HG02763 (cell line): Measurements from ENCODE around the gene APOBEC3G.
"Not testable (repeated sequence)": the region's sequence is repeated elsewhere in the genome, so short reads cannot be mapped to it uniquely, and the experiment has no call there.

Source experiments
- ATAC-seq: cut with Tn5 transposase; IDR thresholded peaks from one replicate; pipeline ENCODE4 v1.9.1; 2021; ENCODE audit warnings: mild to moderate bottlenecking, moderate library complexity; ENCODE audit not compliant: unreplicated experiment

The APOBEC3G gene

GRCh38 chr22:39066442-39067276 is 10.4 kb upstream of the APOBEC3G start:
- not testable (repeated sequence) for ATAC-seq

GRCh38 chr22:39068033-39068785 is 8.9 kb upstream of the APOBEC3G start:
- no peak for ATAC-seq

GRCh38 chr22:39070186-39070585 is 6.9 kb upstream of the APOBEC3G start:
- ATAC-seq, result no peak

- ATAC-seq, result not testable (repeated sequence)
Observed at GRCh38 chr22:39072581-39072981, 4.5 kb upstream of the APOBEC3G start.

- no peak for ATAC-seq
Observed at GRCh38 chr22:39073981-39074380, 3.1 kb upstream of the APOBEC3G start.

GRCh38 chr22:39076155-39077025 is 685 bp upstream of the APOBEC3G start:
- ATAC-seq, result not testable (repeated sequence)

GRCh38 chr22:39077912-39078311 is 837 bp downstream of the APOBEC3G start:
- not testable (repeated sequence) for ATAC-seq

- no peak for ATAC-seq
Observed at GRCh38 chr22:39078329-39078728, 1.3 kb downstream of the APOBEC3G start.

GRCh38 chr22:39079054-39079637 is 2.1 kb downstream of the APOBEC3G start:
- not testable (repeated sequence) for ATAC-seq

GRCh38 chr22:39080052-39080762 is 3.1 kb downstream of the APOBEC3G start:
- no peak for ATAC-seq

- no peak for ATAC-seq
Observed at GRCh38 chr22:39081016-39081415, 3.9 kb downstream of the APOBEC3G start.

GRCh38 chr22:39081598-39081997 is 4.5 kb downstream of the APOBEC3G start:
- no peak for ATAC-seq

- no peak for ATAC-seq
Observed at GRCh38 chr22:39083212-39084165, 6.4 kb downstream of the APOBEC3G start.

GRCh38 chr22:39084666-39085065 is 7.6 kb downstream of the APOBEC3G start:
- ATAC-seq, result no peak

GRCh38 chr22:39087098-39087497 is 10.0 kb downstream of the APOBEC3G start:
- ATAC-seq, result no peak

- no peak for ATAC-seq
Observed at GRCh38 chr22:39087881-39088684, 11.0 kb downstream of the APOBEC3G start.

GRCh38 chr22:39088685-39089032 is 11.6 kb downstream of the APOBEC3G start:
- no peak for ATAC-seq

GRCh38 chr22:39089928-39090327 is 12.9 kb downstream of the APOBEC3G start:
- no peak for ATAC-seq
